ENCODE data around the gene CEMIP.
A peak's percentile ranks its signal among the peaks of the same experiment; 100 is the strongest.

Gene CEMIP

GRCh38 chr15:80982839-80983238 is 203.7 kb downstream of the CEMIP start:
- DNase-seq (ENCODE audit: low read depth), result no peak

- no peak for DNase-seq (ENCODE audit: low read depth)
Observed at GRCh38 chr15:80984856-80985255, 205.7 kb downstream of the CEMIP start.

GRCh38 chr15:80985981-80986380 is 206.8 kb downstream of the CEMIP start:
- DNase-seq (ENCODE audit: low read depth), result peak; percentile 76

- no peak for DNase-seq (ENCODE audit: low read depth)
Observed at GRCh38 chr15:80986487-80986886, 207.3 kb downstream of the CEMIP start.

GRCh38 chr15:80988148-80988796 is 209.1 kb downstream of the CEMIP start:
- DNase-seq (ENCODE audit: low read depth), result peak; percentile 53

GRCh38 chr15:80989081-80989517 is 209.9 kb downstream of the CEMIP start:
- DNase-seq (ENCODE audit: low read depth), result no peak

GRCh38 chr15:80989518-80990478 is 210.6 kb downstream of the CEMIP start, which contains the start of gene MESD:
TSS of gene MESD (minus strand) at chr15:80989819. CDS start at chr15:80989791, 28 bp downstream.
- DNase-seq (ENCODE audit: low read depth), result peak; percentile 89

GRCh38 chr15:80990955-80991354 is 211.8 kb downstream of the CEMIP start:
- no peak for DNase-seq (ENCODE audit: low read depth)

- DNase-seq (ENCODE audit: low read depth), result peak; percentile 68
Observed at GRCh38 chr15:80991421-80991820, 212.3 kb downstream of the CEMIP start.

- DNase-seq (ENCODE audit: low read depth), result no peak
Observed at GRCh38 chr15:80992006-80992405, 212.8 kb downstream of the CEMIP start.

GRCh38 chr15:80992441-80992840 is 213.3 kb downstream of the CEMIP start:
- DNase-seq (ENCODE audit: low read depth), result no peak

- DNase-seq (ENCODE audit: low read depth), result peak; percentile 12
Observed at GRCh38 chr15:80996247-80996646, 217.1 kb downstream of the CEMIP start.

GRCh38 chr15:80997692-80998091 is 218.5 kb downstream of the CEMIP start:
- no peak for DNase-seq (ENCODE audit: low read depth)

GRCh38 chr15:80998251-80998650 is 219.1 kb downstream of the CEMIP start:
- no peak for DNase-seq (ENCODE audit: low read depth)

- no peak for DNase-seq (ENCODE audit: low read depth)
Observed at GRCh38 chr15:80999623-81000036, 220.5 kb downstream of the CEMIP start.

GRCh38 chr15:81000144-81000623 is 221.0 kb downstream of the CEMIP start:
- peak; percentile 20 for DNase-seq (ENCODE audit: low read depth)

GRCh38 chr15:81000624-81001151 is 221.5 kb downstream of the CEMIP start, which contains the start of gene TLNRD1:
TSS of gene TLNRD1 (plus strand) at chr15:81000923. CDS start at chr15:81002272, 1,349 bp downstream.
- DNase-seq (ENCODE audit: low read depth), result peak; percentile 89
